ENCODE data around the gene DKK1. TPM values are rescaled to one million over a fixed set of nuclear protein-coding genes. Genes with fewer than 3 reads are reported as not detected.

Gene DKK1
- total RNA-seq, 1 experiment from 2014 or later: 1.0 TPM

GRCh38 chr10:52348037-52348564 lies 34.0 kb downstream of the DKK1 start:
- Mint-ChIP-seq H3K27me3 (ENCODE audit: low read depth) (no peaks in the 10 kb centered on the region), H3K4me3 (no peak overlapping the region), H3K4me1 (no peaks in the 10 kb centered on the region), H3K9me3 (no peaks in the 10 kb centered on the region), H3K27ac (no peak overlapping the region), H3K36me3 (no peaks in the 10 kb centered on the region)
- ChIA-PET CTCF (interaction anchor here (1.4 to 1.7 kb wide), 2 partner anchors 34 to 40 kb away, joined by 3 to 5 read pairs; partner anchors contain the start of gene DKK1), POLR2A (no interaction called here)
- no peak for DNase-seq (ENCODE audit: low spot score)
- TF ChIP-seq ZNF512 (CRISPR knock-in tag; IDR thresholded peaks at IDR 0.05; ENCODE audit: borderline replicate concordance): no peak
- TF ChIP-seq HMGA2 (CRISPR knock-in tag; IDR thresholded peaks at IDR 0.05): no peak
- no peak for TF ChIP-seq ATF2 (CRISPR knock-in tag; IDR thresholded peaks at IDR 0.05; ENCODE audit: borderline replicate concordance, low read depth)
- no peak for TF ChIP-seq ESRRA (CRISPR knock-in tag; IDR thresholded peaks at IDR 0.05; ENCODE audit: borderline replicate concordance)
- no peak for TF ChIP-seq ZBTB43 (CRISPR knock-in tag; IDR thresholded peaks at IDR 0.05)
- TF ChIP-seq CDX4 (CRISPR knock-in tag; IDR thresholded peaks at IDR 0.05; ENCODE audit: borderline replicate concordance): no peak
- no peak for TF ChIP-seq PRDM15 (CRISPR knock-in tag; IDR thresholded peaks at IDR 0.05)
- no peak for TF ChIP-seq ZMAT4 (CRISPR knock-in tag; IDR thresholded peaks at IDR 0.05)
- no peak for TF ChIP-seq MLX (CRISPR knock-in tag; IDR thresholded peaks at IDR 0.05)
- no peak for TF ChIP-seq RORB (CRISPR knock-in tag; IDR thresholded peaks at IDR 0.05)
- TF ChIP-seq IRF1 (CRISPR knock-in tag; IDR thresholded peaks at IDR 0.05): no peak
- no peak for ATAC-seq

- no peak overlapping the region for H3K27ac Mint-ChIP-seq
- no peak for ATAC-seq
- CTCF ChIA-PET: no interaction called here
- TF ChIP-seq CREM (CRISPR knock-in tag; IDR thresholded peaks at IDR 0.05): no peak
- TF ChIP-seq CDX4 (CRISPR knock-in tag; IDR thresholded peaks at IDR 0.05; ENCODE audit: borderline replicate concordance): no peak
- no peak for TF ChIP-seq E2F5 (CRISPR knock-in tag; IDR thresholded peaks at IDR 0.05)
- no peak for TF ChIP-seq ZNF121 (CRISPR knock-in tag; IDR thresholded peaks at IDR 0.05)
- no peak for TF ChIP-seq GRHL2 (CRISPR knock-in tag; IDR thresholded peaks at IDR 0.05; ENCODE audit: insufficient replicate concordance, severe bottlenecking)
- no peak for TF ChIP-seq ATF6 (CRISPR knock-in tag; IDR thresholded peaks at IDR 0.05)
- no peak for TF ChIP-seq ZNF396 (CRISPR knock-in tag; IDR thresholded peaks at IDR 0.05; ENCODE audit: borderline replicate concordance)
- no peak for TF ChIP-seq MLX (CRISPR knock-in tag; IDR thresholded peaks at IDR 0.05)
Observed at GRCh38 chr10:52351914-52352330, 37.8 kb downstream of the DKK1 start.

More at GRCh38 chr10:52351914-52352330, 37.8 kb downstream of the DKK1 start:
- H3K9me3 Mint-ChIP-seq: no peaks in the 10 kb centered on the region
- DNase-seq (ENCODE audit: low spot score): no peak
- no peak overlapping the region for H3K4me3 Mint-ChIP-seq
- no peaks in the 10 kb centered on the region for H3K27me3 Mint-ChIP-seq (ENCODE audit: low read depth)
- POLR2A ChIA-PET: interaction anchor here (0.6 kb wide), 1 partner anchor 494 kb away, joined by 3 read pairs; no protein-coding TSS in a partner anchor
- no peaks in the 10 kb centered on the region for H3K4me1 Mint-ChIP-seq
- H3K36me3 Mint-ChIP-seq: no peaks in the 10 kb centered on the region

Data from WTC11 (cell line).